GM23248 (cell line): ENCODE measurements around the gene CABP4. TPM values are rescaled to one million over a fixed set of nuclear protein-coding genes. Genes with fewer than 3 reads are reported as not detected.
"Not testable (repeated sequence)": the region's sequence is repeated elsewhere in the genome, so short reads cannot be mapped to it uniquely, and the experiment has no call there.

ENCODE experiments used
- DNase-seq: peaks from one replicate; pipeline ENCODE4 v3.0.0-alpha.2; 2015
- H2AFZ ChIP-seq: fragments of 200-600 bp; sonication (generic); 2 replicates; pipeline ENCODE4 v1.6.1; 2016; ENCODE audit warnings: antibody characterized with exemption
- H3F3A ChIP-seq: fragments of 200-600 bp; sonication (generic); 2 replicates; pipeline ENCODE4 v1.6.1; 2016; ENCODE audit warnings: mild to moderate bottlenecking, antibody characterized with exemption, mixed run types; ENCODE audit not compliant: insufficient read depth
- H3K27ac ChIP-seq: fragments of 200-600 bp; sonication (generic); 2 replicates; pipeline ENCODE4 v1.5.1; 2016; ENCODE audit warnings: mild to moderate bottlenecking
- H3K27me3 ChIP-seq: fragments of 200-600 bp; sonication (generic); replicated peaks from 2 replicates; pipeline ENCODE4 v1.6.1; 2016; ENCODE audit warnings: mild to moderate bottlenecking; ENCODE audit not compliant: insufficient read depth
- H3K36me3 ChIP-seq: fragments of 200-600 bp; sonication (generic); 2 replicates; pipeline ENCODE4 v1.6.1; 2016; ENCODE audit warnings: low read depth, mild to moderate bottlenecking
- H3K4me1 ChIP-seq: fragments of 200-600 bp; sonication (generic); 2 replicates; pipeline ENCODE4 v1.6.1; 2016; ENCODE audit warnings: mild to moderate bottlenecking; ENCODE audit not compliant: insufficient read depth
- H3K4me2 ChIP-seq: fragments of 200-600 bp; sonication (generic); one replicate; pipeline ENCODE4 v1.6.1; 2016; ENCODE audit warnings: mild to moderate bottlenecking; ENCODE audit not compliant: unreplicated experiment
- H3K4me3 ChIP-seq: fragments of 200-600 bp; sonication (generic); 2 replicates; pipeline ENCODE4 v1.5.1; 2016; ENCODE audit warnings: mild to moderate bottlenecking
- H3K79me2 ChIP-seq: fragments of 200-600 bp; sonication (generic); 2 replicates; pipeline ENCODE4 v1.6.1; 2016; ENCODE audit warnings: mild to moderate bottlenecking; ENCODE audit not compliant: insufficient read depth
- H3K9ac ChIP-seq: fragments of 200-600 bp; sonication (generic); 2 replicates; pipeline ENCODE4 v1.6.1; 2016; ENCODE audit warnings: mild to moderate bottlenecking
- H3K9me2 ChIP-seq: fragments of 200-600 bp; sonication (generic); 2 replicates; pipeline ENCODE4 v1.6.1; 2016; ENCODE audit warnings: mixed run types, mild to moderate bottlenecking, moderate library complexity; ENCODE audit not compliant: insufficient read depth
- H3K9me3 ChIP-seq: fragments of 200-600 bp; sonication (generic); one replicate; pipeline ENCODE4 v1.6.1; 2017; ENCODE audit warnings: low read depth
- H4K20me1 ChIP-seq: fragments of 200-600 bp; sonication (generic); 2 replicates; pipeline ENCODE4 v1.6.0; 2016; ENCODE audit not compliant: insufficient read depth
- EZH2 ChIP-seq: fragments of 200-600 bp; sonication (generic); IDR thresholded peaks from 2 replicates; pipeline ENCODE4 v1.6.1; 2018; ENCODE audit warnings: antibody characterized with exemption, mild to moderate bottlenecking; ENCODE audit not compliant: insufficient read depth, poor library complexity, severe bottlenecking
- EZH2phosphoT487 ChIP-seq: fragments of 200-600 bp; sonication (generic); IDR thresholded peaks from 2 replicates; pipeline ENCODE4 v1.6.1; 2018; ENCODE audit warnings: antibody characterized with exemption, moderate library complexity, mild to moderate bottlenecking, low read depth; ENCODE audit not compliant: insufficient read depth
- WGBS, 2 experiments: methylation state at CpG; one replicate each; pipeline ENCODE4 v1.1.6; 2015 to 2017; ENCODE audit warnings: low lambda C conversion rate in 2 of 2, low coverage in 1 of 2; ENCODE audit errors: missing lambda C conversion rate in 2 of 2; 5-methylcytosine and 5-hydroxymethylcytosine counted together
- in situ Hi-C: fragments of 300-500 bp; cut with MboI; formaldehyde crosslinking; loops from 2 replicates; pipeline ENCODE4 v1.15.0; 2020
- polyA plus RNA-seq: library from polyadenylated mRNA; unstranded; fragments of >200 nt; fragmentation: Nextera tagmentation; extraction: Ambion mirVana; gene quantifications from 2 replicates; pipeline ENCODE4 v1.2.1, GENCODE V29; 2016
- total RNA-seq: library from RNA; depleted of rRNA; stranded (reverse); fragments of >200 nt; shearing (Covaris generic); gene quantifications from 2 replicates; pipeline ENCODE4 v1.2.3, GENCODE V29; 2014

Gene CABP4
- total and polyA plus RNA-seq, 2 experiments from 2014 or later, result not detected

DNA sequence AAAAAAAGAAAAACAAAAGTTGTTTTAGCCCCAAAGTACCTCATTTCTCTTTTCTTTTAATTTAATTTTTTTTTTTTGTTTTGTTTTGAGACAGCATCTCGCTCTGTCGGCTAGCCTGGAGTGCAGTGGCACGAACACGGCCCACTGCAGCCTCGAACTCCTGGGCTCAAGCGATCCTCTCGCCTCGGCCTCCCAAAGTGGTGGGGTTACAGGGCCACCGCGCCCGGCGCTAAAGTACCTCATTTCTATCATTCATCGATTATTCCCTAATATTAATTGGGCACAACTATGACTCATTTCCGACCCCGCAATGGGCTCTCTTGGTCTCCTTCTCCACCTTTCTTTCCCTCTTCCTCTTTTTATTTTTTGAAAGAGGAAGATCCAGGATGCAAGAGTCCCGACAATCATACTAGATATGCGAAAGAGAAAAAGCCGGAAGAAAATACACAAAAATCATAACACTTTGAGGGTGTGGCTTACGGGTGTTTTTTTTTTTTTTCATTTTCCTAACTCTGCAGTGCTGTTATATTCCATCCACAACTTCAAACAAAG, 27.2 kb downstream of the CABP4 start:
- no peaks in the 10 kb centered on the region for H3K9me2 ChIP-seq
- H3K9me3 ChIP-seq, result no peaks in the 10 kb centered on the region
- H4K20me1 ChIP-seq, result no peaks in the 10 kb centered on the region
- H3K27me3 ChIP-seq, result no peaks in the 10 kb centered on the region
- H3K36me3 ChIP-seq, result no peaks in the 10 kb centered on the region
- in situ Hi-C loops, result no loop called here
- H3K4me1 ChIP-seq, result peaks cover 7% of the 10 kb centered on the region; the same call in 1 of the 2 replicates
- H3K79me2 ChIP-seq, result peaks cover 24% of the 10 kb centered on the region
- H3K9ac ChIP-seq, result peak overlapping the region; percentile 86
- no peaks in the 10 kb centered on the region for H3F3A ChIP-seq
- WGBS, 2 experiments, result 25% methylated on average over 19 of the region's 19 CpGs
- TF ChIP-seq EZH2 (no peak), EZH2phosphoT487 (no peak)
- peak overlapping the region; percentile 97 for H2AFZ ChIP-seq
- H3K4me3 ChIP-seq, result peak overlapping the region; percentile 85
- H3K4me2 ChIP-seq, result peak overlapping the region; percentile 95
- peak overlapping the region; percentile 50 for H3K27ac ChIP-seq
- DNase-seq, result no peak

DNA sequence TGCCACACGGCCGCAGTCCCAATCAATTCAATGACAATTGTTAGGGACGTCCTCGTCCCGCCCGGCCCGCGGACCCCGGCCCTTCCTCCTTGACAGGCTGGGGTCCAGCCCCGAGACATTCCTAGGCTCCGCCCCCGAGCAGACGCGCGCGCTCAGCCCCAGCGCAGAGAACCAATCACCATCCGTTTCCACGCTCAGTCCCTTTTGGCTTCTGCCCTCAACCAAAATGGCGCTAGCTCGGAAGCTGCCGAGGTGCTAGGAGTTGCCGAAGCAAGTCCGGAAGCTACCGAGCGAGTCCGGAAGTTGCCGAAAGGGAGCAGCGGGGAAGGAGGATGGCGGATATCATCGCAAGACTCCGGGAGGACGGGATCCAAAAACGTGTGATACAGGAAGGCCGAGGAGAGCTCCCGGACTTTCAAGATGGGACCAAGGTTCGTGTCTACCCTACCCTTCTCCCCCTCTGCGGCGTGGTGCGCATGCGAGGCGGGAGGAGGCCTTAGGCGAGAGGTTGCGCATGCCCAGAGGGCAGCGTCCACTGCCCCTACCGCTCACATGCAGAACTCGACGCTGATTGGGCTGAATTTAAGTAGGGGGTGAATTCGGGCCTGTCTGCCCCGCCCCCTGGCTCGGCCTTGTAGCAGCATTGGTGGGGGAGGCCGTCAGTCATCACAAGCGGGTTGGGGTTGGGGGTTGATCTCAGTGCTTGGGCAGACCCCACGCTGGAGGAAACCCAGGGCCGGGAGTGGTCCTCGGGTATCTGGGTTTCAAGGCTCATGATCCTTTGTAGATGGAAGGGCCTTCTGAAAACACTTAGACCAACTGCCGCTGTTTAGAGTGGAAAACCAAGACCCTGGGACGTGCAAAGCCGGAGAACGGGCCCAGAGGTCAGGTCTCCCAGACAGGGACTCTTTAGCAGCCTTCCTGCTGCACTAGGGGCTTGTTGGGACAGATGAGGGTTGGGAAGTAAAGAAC, 28.0 kb downstream of the CABP4 start, which contains the start of gene AIP:
Gene AIP (plus strand): TSS at position 200 of the 972 bp plus-strand sequence. CDS start 133 bp downstream, at position 333.
- H3K9ac ChIP-seq, result peak within 1 kb of the TSS; percentile 86
- no peaks in the 10 kb centered on the region for H3K9me2 ChIP-seq
- no peaks in the 10 kb centered on the region for H3K36me3 ChIP-seq
- peak; percentile 99 for DNase-seq
- peak within 1 kb of the TSS; percentile 50 for H3K27ac ChIP-seq
- no peaks in the 10 kb centered on the region for H3K9me3 ChIP-seq
- in situ Hi-C loops, result no loop called here
- 10 to 11% methylated on average over 57 to 60 of the region's 60 CpGs for WGBS, 2 experiments
- H2AFZ ChIP-seq, result peak within 1 kb of the TSS; percentile 97
- H4K20me1 ChIP-seq, result no peaks in the 10 kb centered on the region
- peaks cover 24% of the 10 kb centered on the region for H3K79me2 ChIP-seq
- H3K4me3 ChIP-seq, result peak within 1 kb of the TSS; percentile 85
- peak within 1 kb of the TSS; percentile 95 for H3K4me2 ChIP-seq
- no peaks in the 10 kb centered on the region for H3F3A ChIP-seq
- TF ChIP-seq EZH2phosphoT487, result no peak
- TF ChIP-seq EZH2, result no peak
- peaks cover 7% of the 10 kb centered on the region; the same call in 1 of the 2 replicates for H3K4me1 ChIP-seq
- no peaks in the 10 kb centered on the region for H3K27me3 ChIP-seq

DNA sequence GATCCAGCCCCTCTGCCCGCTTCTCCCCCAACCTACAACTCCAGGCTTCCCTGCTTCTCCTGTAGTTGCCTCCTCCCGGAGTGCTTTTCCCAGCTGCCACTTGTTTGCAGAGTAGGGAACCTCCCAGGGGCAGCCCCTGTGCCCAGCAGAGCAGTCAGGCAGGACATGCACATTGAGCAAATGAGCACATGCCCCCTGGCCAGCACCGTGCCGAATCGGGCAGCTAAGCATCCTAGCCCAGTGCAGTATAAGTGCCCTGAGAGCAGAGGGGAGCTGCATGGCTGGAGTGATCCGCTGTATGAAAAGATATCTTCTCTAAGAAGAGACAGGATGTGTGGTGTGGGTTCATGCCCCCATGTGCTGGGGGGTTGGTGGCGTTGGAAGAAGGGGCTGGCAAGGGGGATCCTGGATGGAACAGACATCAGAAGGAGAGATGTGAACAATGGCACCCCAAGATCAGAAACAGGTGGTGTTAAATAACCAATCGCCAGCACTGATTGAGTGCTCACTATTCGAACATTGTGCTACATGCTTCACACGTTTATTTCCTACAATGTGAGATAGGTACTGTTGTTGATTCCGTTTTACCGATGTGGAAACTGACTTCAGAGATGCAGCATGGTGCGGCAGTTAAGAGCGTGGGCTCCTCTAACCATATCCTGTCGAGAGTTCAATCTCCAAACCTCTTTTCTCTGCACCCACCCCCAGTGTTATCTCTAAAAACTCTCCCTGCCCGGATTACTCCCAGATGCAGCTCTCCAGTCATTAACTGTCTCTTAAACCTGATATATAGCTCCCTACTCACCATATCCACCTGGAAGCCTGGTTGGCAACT, 28.9 kb downstream of the CABP4 start:
- H3K27ac ChIP-seq, result no peak overlapping the region
- no peak overlapping the region for H3K9ac ChIP-seq
- 89% methylated on average over 16 of the region's 16 CpGs for WGBS, 2 experiments
- H3K27me3 ChIP-seq, result no peaks in the 10 kb centered on the region
- no peaks in the 10 kb centered on the region for H3F3A ChIP-seq
- H3K4me2 ChIP-seq, result peak overlapping the region; percentile 95
- H3K4me1 ChIP-seq, result peaks cover 7% of the 10 kb centered on the region; the same call in 1 of the 2 replicates
- no peak for DNase-seq
- H3K36me3 ChIP-seq, result no peaks in the 10 kb centered on the region
- H3K9me2 ChIP-seq, result no peaks in the 10 kb centered on the region
- H4K20me1 ChIP-seq, result no peaks in the 10 kb centered on the region
- no peak overlapping the region for H2AFZ ChIP-seq
- TF ChIP-seq EZH2, result no peak
- no peak for TF ChIP-seq EZH2phosphoT487
- H3K9me3 ChIP-seq, result no peaks in the 10 kb centered on the region
- in situ Hi-C loops, result no loop called here
- H3K79me2 ChIP-seq, result peaks cover 24% of the 10 kb centered on the region
- H3K4me3 ChIP-seq, result peak overlapping the region; percentile 85

DNA sequence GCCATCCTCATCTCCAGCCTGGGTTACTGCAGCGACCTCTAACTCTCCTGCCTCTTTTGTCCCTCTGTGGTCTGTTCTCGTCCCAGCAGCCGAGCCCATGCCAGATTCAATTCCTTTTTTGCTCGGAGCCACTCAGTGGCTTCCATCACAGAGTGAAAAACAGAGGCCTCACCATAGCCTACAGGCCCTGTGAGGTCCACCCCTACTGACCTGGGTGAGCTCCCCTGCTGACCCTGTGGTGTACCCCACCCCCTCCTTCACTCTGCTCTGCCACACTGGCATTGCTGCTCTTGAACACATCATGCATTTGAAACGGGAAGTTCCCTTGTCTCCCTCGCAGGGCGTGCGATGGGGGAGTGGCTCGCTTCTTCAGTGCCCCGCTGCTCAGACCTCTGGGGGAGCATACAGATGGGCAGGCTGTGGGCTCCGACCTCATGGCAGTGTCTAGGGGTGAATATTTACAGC, 29.7 kb downstream of the CABP4 start:
- 79 to 82% methylated on average over 7 to 11 of the region's 11 CpGs for WGBS, 2 experiments
- no peak for DNase-seq
- Histone ChIP-seq H3K4me1 (peaks cover 7% of the 10 kb centered on the region; the same call in 1 of the 2 replicates), H3K9me2 (no peaks in the 10 kb centered on the region), H3K79me2 (peaks cover 24% of the 10 kb centered on the region), H3K27me3 (no peaks in the 10 kb centered on the region), H3K27ac (no peak overlapping the region), H3K36me3 (no peaks in the 10 kb centered on the region), H3K4me3 (no peak overlapping the region), H4K20me1 (no peaks in the 10 kb centered on the region), H2AFZ (no peak overlapping the region), H3K9ac (no peak overlapping the region), H3F3A (no peaks in the 10 kb centered on the region), H3K4me2 (no peak overlapping the region), H3K9me3 (no peaks in the 10 kb centered on the region)
- in situ Hi-C loops, result no loop called here
- TF ChIP-seq EZH2phosphoT487, result no peak
- no peak for TF ChIP-seq EZH2

DNA sequence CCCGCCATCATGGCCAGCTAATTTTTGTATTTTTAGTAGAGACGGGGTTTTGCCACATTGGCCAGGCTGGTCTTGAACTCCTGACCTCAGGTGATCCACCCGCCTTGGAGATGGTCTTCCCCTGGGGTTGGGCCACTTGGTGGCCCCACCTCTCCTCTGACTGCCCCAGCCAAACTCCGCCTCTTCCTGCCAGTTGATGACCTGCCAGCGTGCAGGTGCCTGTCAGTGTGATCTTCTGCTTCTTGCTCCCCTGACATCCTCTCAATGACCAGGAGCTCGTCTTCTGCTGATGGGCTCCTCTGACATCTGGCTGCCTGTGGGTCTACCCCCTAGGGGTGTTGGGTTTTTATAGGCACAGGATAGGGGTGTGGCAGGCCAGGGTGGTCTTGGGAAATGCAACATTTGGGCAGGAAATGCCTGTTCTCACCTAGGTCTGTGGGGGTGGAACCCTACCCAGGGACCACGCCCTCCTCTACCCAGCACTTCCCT, 30.8 kb downstream of the CABP4 start:
- H3K27ac ChIP-seq, H3K9ac ChIP-seq, H3K36me3 ChIP-seq, in situ Hi-C loops, DNase-seq, H3K27me3 ChIP-seq, H3K4me3 ChIP-seq, H3K4me2 ChIP-seq, H3K9me3 ChIP-seq, H3K9me2 ChIP-seq, H4K20me1 ChIP-seq, H3F3A ChIP-seq, H3K4me1 ChIP-seq, H2AFZ ChIP-seq: not testable (repeated sequence)
- 86 to 89% methylated on average over 7 of the region's 7 CpGs for WGBS, 2 experiments
- H3K79me2 ChIP-seq, result peaks cover 24% of the 10 kb centered on the region
